PC-3 (cell line): ENCODE data around the gene TNC. TPM values are rescaled to one million over a fixed set of nuclear protein-coding genes. Genes with fewer than 3 reads are reported as not detected.
A peak's percentile ranks its signal among the peaks of the same experiment; 100 is the strongest.

Experiments
- ATAC-seq: fragments of 200-7000 bp; cut with Tn5 transposase; 2 replicates; pipeline ENCODE4 v1.9.1; 2020; ENCODE audit warnings: mild to moderate bottlenecking, moderate library complexity
- Bru-seq: library from RNA; stranded (reverse); fragments of 400-500 nt; gene quantifications from one replicate; lab custom pipeline; 2021; lab: Mats Ljungman, UMichigan
- BruChase-seq, 2 experiments: library from RNA; stranded (reverse); fragments of 400-500 nt; gene quantifications; one replicate each; lab custom pipeline; 2021; lab: Mats Ljungman, UMichigan
- BruUV-seq: library from RNA; stranded (reverse); fragments of 400-500 nt; replicated peaks from 2 replicates; lab custom pipeline; 2021; lab: Mats Ljungman, UMichigan
- CTCF ChIA-PET: fragments of 300-600 bp; sonication (Branson Sonifier 250); formaldehyde crosslinking; loops from one replicate; lab custom pipeline; 2022; ENCODE audit warnings: antibody characterized with exemption; lab: Charles Lee
- POLR2A ChIA-PET: fragments of 300-600 bp; sonication (Branson Sonifier 250); formaldehyde crosslinking; loops from one replicate; lab custom pipeline; 2022; ENCODE audit warnings: antibody characterized with exemption; ENCODE audit not compliant: unreplicated experiment; lab: Charles Lee
- DNase-seq: peaks from one replicate; pipeline ENCODE4 v3.0.0-alpha.2; 2015
- H2AFZ ChIP-seq: fragments of 300-600 bp; sonication (generic); 2 replicates; pipeline ENCODE4 v1.6.0; 2016; ENCODE audit warnings: antibody characterized with exemption, low read length
- H3F3A ChIP-seq: fragments of 300-600 bp; sonication (generic); one replicate; pipeline ENCODE4 v1.6.0; 2017; ENCODE audit warnings: antibody characterized with exemption, low read length, control low read depth, mild to moderate bottlenecking; ENCODE audit not compliant: unreplicated experiment
- H3K27ac ChIP-seq: fragments of 300-600 bp; sonication (generic); 2 replicates; pipeline ENCODE4 v1.5.1; 2016; ENCODE audit warnings: mild to moderate bottlenecking, low read length
- H3K27me3 ChIP-seq: fragments of 300-600 bp; sonication (generic); 2 replicates; pipeline ENCODE4 v1.6.1; 2016; ENCODE audit warnings: low read length, mixed read lengths
- H3K36me3 ChIP-seq: fragments of 300-600 bp; sonication (generic); 2 replicates; pipeline ENCODE4 v1.6.1; 2016; ENCODE audit warnings: low read depth, mixed run types, low read length, mixed read lengths
- H3K4me1 ChIP-seq: fragments of 300-600 bp; sonication (generic); 2 replicates; pipeline ENCODE4 v1.5.1; 2016; ENCODE audit warnings: low read length; ENCODE audit not compliant: insufficient read depth
- H3K4me2 ChIP-seq: fragments of 300-600 bp; sonication (generic); 2 replicates; pipeline ENCODE4 v1.6.0; 2016; ENCODE audit warnings: low read length
- H3K4me3 ChIP-seq: fragments of 300-600 bp; sonication (generic); 2 replicates; pipeline ENCODE4 v1.5.1; 2016; ENCODE audit warnings: mild to moderate bottlenecking, low read length, mixed read lengths
- H3K79me2 ChIP-seq: fragments of 300-600 bp; sonication (generic); 2 replicates; pipeline ENCODE4 v1.6.1; 2017; ENCODE audit warnings: low read length, mixed read lengths
- H3K9ac ChIP-seq: fragments of 300-600 bp; sonication (generic); 2 replicates; pipeline ENCODE4 v1.6.0; 2016; ENCODE audit warnings: mild to moderate bottlenecking, low read length
- H3K9me2 ChIP-seq: fragments of 300-600 bp; sonication (generic); replicated peaks from 2 replicates; pipeline ENCODE4 v1.6.1; 2016; ENCODE audit warnings: mixed run types, low read length, mixed read lengths
- H3K9me3 ChIP-seq: fragments of 300-600 bp; sonication (generic); 2 replicates; pipeline ENCODE4 v1.6.1; 2016; ENCODE audit warnings: low read length, mixed read lengths
- H4K20me1 ChIP-seq: fragments of 300-600 bp; sonication (generic); 2 replicates; pipeline ENCODE4 v1.6.1; 2016; ENCODE audit warnings: low read length, mixed read lengths
- EZH2 ChIP-seq: fragments of 300-600 bp; sonication (generic); IDR thresholded peaks from one replicate; pipeline ENCODE4 v1.6.1; 2017; ENCODE audit warnings: antibody characterized with exemption, mild to moderate bottlenecking, low read length; ENCODE audit not compliant: unreplicated experiment
- EZH2phosphoT487 ChIP-seq: fragments of 300-600 bp; sonication (generic); IDR thresholded peaks from 2 replicates; pipeline ENCODE4 v1.6.1; 2018; ENCODE audit warnings: mild to moderate bottlenecking, antibody characterized with exemption, low read length, borderline replicate concordance
- intact Hi-C: fragments of 100-400 bp; cut with micrococcal nuclease; formaldehyde crosslinking; loops from 2 replicates; pipeline ENCODE4 v1.9.0; 2023
- long read RNA-seq: library from polyadenylated mRNA; unstranded; transcript quantifications from one replicate; pipeline ENCODE4 v2.0.0, GENCODE V29; 2021; ENCODE audit not compliant: unreplicated experiment
- total RNA-seq: library from RNA; depleted of rRNA; stranded (reverse); fragments of >200 nt; gene quantifications from 2 replicates; pipeline ENCODE4 v1.2.3, GENCODE V29; 2014; rRNA removed
- TF ChIP-seq, protein P1 (sequence below): fragments of 300-600 bp; sonication (generic); conservative IDR thresholded peaks from 2 replicates; pipeline ENCODE4 v1.5.1; 2017; ENCODE audit warnings: antibody characterized with exemption, low read depth, mild to moderate bottlenecking, low read length

TNC gene
- total RNA-seq (60.1 and 71.0 TPM in 2 replicates), Bru-seq, nascent RNA (percentile 71 among the genes with signal in this experiment), BruChase-seq, experiment 1, labeled RNA remaining after a 6-hour chase (percentile 67 among the genes with signal in this experiment), BruChase-seq, experiment 2, labeled RNA remaining after a 2-hour chase (percentile 50 among the genes with signal in this experiment)
- long read RNA-seq, partial matches to known transcripts = 13 of 32 reads
- long read RNA-seq, other reads (novel, unspliced or antisense) = 19 of 32 reads

DNA sequence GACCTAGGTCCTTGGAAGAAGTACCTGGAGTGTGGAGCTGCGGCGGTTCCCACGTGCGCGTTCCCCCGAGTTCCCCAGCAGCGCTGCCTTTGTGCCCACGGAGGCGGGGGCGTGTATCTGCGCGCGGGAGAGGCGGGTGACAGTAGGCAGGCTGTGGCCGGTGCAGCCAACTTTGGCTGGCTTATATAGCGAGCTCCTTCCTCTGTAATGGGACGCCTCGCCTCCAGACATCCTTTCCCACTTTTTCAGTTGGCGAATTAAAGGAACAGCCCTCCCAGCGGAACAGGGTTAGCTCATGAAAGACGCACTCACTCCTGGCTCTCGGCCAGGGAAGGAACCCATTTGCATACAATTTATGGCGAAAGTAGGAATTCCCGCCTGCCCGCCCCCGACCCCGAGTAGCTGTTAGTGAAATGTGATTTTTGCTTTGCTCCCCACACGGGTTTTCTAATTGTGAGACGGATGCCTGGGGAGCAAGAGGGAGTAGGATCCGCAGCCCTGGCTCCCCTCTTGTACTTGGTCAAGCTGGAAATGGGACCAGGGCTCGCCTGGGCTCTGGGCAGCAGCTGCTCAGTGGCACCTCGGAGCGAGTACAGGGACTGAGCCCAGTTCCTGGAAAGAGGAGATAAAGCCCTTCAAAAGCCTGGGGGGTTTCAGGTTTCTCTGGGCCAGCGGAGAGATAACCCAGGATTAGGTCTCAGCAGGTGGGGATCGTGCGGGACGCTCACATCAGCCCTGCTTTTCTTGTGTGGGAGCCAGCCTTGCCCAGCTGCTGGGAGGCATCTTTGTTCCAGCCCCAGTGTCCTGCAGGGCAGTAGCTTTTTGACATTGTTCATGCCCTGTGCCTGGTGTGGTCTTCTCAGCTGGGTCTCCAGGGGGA lies at the start of gene TNC:
TSS of gene TNC (minus strand) at position 159 of the 880 bp plus-strand sequence. CDS start 27,139 bp downstream, outside the sequence.
- Histone ChIP-seq H4K20me1 (no peaks in the 10 kb centered on the region), H3K27me3 (no peaks in the 10 kb centered on the region), H3F3A (no peaks in the 10 kb centered on the region), H3K9ac (peak within 1 kb of the TSS; percentile 79), H3K4me2 (peak within 1 kb of the TSS; percentile 99), H2AFZ (peak within 1 kb of the TSS; percentile 81), H3K79me2 (peaks cover 10% of the 10 kb centered on the region), H3K9me2 (no peaks in the 10 kb centered on the region), H3K4me3 (peak within 1 kb of the TSS; percentile 75), H3K27ac (peak within 1 kb of the TSS; percentile 90), H3K4me1 (peaks cover 62% of the 10 kb centered on the region), H3K9me3 (no peaks in the 10 kb centered on the region), H3K36me3 (no peaks in the 10 kb centered on the region)
- no TSS peak for BruUV-seq
- POLR2A ChIA-PET = interaction anchor here (0.6 to 1.0 kb wide), 3 partner anchors 11 to 142 kb away, joined by 3 to 8 read pairs (median 3); no protein-coding TSS in a partner anchor
- TF ChIP-seq EZH2phosphoT487 = no peak
- no peak for TF ChIP-seq EZH2
- peak; percentile 55 for ATAC-seq
- intact Hi-C loops = loop anchor here (2.0 to 10.0 kb wide), 6 partner anchors 39 to 379 kb away; no protein-coding TSS in a partner anchor
- CTCF ChIA-PET = interaction anchor here (0.7 kb wide), 1 partner anchor 881 kb away, joined by 3 read pairs; no protein-coding TSS in a partner anchor
- DNase-seq = peak; percentile 81

DNA sequence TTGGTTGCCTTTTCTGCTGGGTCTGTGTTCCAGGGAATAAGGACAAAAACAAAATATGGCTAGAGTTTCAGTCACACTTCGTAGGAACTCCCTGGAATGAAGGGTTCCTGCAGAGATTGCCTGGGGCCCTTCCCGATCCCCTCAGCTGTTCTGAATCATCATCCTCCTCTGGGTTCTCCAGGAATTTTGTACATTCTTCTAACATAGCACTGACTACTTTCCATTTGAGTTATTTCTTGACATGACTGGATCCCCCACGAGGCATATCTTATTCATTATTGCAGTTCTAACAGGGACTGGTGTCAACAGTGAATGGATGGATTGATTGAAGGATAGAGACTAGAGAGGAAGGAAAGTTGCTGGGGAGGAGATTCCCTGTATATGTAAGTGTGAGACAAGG lies 49.2 kb upstream of the TNC start:
- Histone ChIP-seq H2AFZ (no peak overlapping the region), H3K4me2 (no peak overlapping the region), H3K9me2 (no peaks in the 10 kb centered on the region), H3K4me3 (no peak overlapping the region), H3K27ac (no peak overlapping the region), H3K9ac (no peak overlapping the region), H3F3A (no peaks in the 10 kb centered on the region), H3K27me3 (no peaks in the 10 kb centered on the region), H3K4me1 (peaks cover 36% of the 10 kb centered on the region), H3K9me3 (no peaks in the 10 kb centered on the region), H3K36me3 (no peaks in the 10 kb centered on the region), H4K20me1 (no peaks in the 10 kb centered on the region), H3K79me2 (no peaks in the 10 kb centered on the region)
- TF ChIP-seq, protein P1, sequence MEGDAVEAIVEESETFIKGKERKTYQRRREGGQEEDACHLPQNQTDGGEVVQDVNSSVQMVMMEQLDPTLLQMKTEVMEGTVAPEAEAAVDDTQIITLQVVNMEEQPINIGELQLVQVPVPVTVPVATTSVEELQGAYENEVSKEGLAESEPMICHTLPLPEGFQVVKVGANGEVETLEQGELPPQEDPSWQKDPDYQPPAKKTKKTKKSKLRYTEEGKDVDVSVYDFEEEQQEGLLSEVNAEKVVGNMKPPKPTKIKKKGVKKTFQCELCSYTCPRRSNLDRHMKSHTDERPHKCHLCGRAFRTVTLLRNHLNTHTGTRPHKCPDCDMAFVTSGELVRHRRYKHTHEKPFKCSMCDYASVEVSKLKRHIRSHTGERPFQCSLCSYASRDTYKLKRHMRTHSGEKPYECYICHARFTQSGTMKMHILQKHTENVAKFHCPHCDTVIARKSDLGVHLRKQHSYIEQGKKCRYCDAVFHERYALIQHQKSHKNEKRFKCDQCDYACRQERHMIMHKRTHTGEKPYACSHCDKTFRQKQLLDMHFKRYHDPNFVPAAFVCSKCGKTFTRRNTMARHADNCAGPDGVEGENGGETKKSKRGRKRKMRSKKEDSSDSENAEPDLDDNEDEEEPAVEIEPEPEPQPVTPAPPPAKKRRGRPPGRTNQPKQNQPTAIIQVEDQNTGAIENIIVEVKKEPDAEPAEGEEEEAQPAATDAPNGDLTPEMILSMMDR = no peak
- no peak for TF ChIP-seq EZH2
- TF ChIP-seq EZH2phosphoT487 = no peak
- DNase-seq (peak; percentile 74), ATAC-seq (peak; percentile 35)
- BruUV-seq = no TSS peak
- ChIA-PET CTCF (no interaction called here), POLR2A (no interaction called here)
- intact Hi-C loops = no loop called here

DNA sequence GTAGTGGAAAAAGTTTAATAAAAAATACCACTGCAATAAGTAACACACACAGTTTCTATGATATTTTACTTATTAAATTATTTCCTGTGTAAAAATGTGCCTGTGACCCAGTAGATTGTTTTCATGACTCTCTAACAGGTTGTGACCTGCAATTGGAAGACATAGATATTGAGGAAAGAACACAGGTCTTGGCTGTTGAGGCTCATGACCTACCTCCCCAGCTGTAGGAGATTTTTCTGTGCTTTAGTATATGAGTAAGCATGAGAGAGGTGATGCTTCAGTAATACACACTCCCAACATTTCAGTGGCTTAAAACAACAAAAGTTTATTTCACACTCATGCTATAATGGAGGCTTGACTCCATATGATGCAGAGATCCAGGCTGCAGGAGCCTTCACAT lies 47.3 kb upstream of the TNC start:
- Histone ChIP-seq H3K4me1 (peaks cover 26% of the 10 kb centered on the region), H3K9ac (no peak overlapping the region), H3K4me2 (peak overlapping the region; percentile 71), H3K27ac (peak overlapping the region; percentile 50), H3K4me3 (no peak overlapping the region), H3K79me2 (no peaks in the 10 kb centered on the region), H3K27me3 (no peaks in the 10 kb centered on the region), H2AFZ (no peak overlapping the region), H4K20me1 (no peaks in the 10 kb centered on the region), H3K36me3 (no peaks in the 10 kb centered on the region), H3F3A (no peaks in the 10 kb centered on the region), H3K9me2 (no peaks in the 10 kb centered on the region), H3K9me3 (no peaks in the 10 kb centered on the region)
- ChIA-PET CTCF (no interaction called here), POLR2A (no interaction called here)
- intact Hi-C loops = no loop called here
- TF ChIP-seq, protein P1 = no peak
- TF ChIP-seq EZH2phosphoT487 = no peak
- no peak for TF ChIP-seq EZH2
- no peak for DNase-seq
- no peak for ATAC-seq
- BruUV-seq = no TSS peak
